Measurements from ENCODE around the gene SOX2. TPM values are rescaled to one million over a fixed set of nuclear protein-coding genes. Genes with fewer than 3 reads are reported as not detected.
A peak's percentile ranks its signal among the peaks of the same experiment; 100 is the strongest.

SOX2 gene
- total RNA-seq, 4 donors from 2014 or later, result 0.57 to 0.67 TPM; not detected in 2

DNA sequence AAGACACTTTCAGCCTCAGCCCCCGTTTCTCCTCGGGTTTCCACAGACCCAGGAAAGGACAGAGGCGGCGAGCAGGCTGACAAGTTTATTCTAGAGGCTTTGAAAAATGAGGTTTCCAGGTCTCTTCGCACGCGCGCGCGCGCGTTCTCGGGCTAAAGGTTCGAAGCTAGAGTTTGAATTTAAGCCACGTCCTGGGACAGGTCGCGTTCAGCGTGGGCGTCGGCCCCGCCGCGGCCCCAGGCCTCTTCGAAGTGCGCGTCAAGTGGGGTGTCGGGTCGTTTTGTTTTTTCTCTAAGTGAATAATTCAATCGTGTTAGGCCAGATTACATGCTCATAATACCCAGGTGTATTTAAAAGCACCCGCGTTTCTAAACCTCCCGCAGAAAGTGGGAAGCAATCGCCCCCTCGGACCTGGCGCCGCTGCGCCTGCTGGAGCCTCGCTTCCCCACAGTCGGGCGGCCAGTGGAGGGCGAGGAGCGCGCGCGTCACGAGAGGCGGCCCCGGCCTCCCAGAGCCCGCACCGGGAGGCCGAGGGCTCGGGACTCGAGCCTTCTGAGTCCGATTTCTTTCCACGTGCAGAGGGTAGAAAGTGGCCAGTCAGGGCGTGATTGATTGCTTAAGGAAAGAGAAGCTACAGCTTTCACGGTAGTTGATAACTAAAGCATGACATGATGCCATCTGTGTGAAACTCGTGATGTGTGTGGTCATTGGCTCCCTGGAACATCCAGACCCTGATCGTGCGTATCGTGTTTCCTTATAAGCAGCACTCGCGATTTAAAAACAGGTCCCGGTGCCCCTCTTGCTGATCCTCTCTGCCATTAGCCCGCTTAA is 15.8 kb upstream of the SOX2 start:
- no peaks in the 10 kb centered on the region for H3K36me3 ChIP-seq
- H3K4me3 ChIP-seq, result peak overlapping the region; percentile 3 to 51 (median 40)
- TF ChIP-seq POLR2A (IDR thresholded peaks at IDR 0.05) (no peak), CTCF (IDR thresholded peaks at IDR 0.05) (no peak)
- H3K9me3 ChIP-seq, result no peaks in the 10 kb centered on the region
- no peak for DNase-seq
- H3K27ac ChIP-seq, result no peak overlapping the region
- peaks cover 0 to 24% of the 10 kb centered on the region in 2 donors for H3K27me3 ChIP-seq
- H3K4me1 ChIP-seq, result peaks cover 0 to 20% (median 5%) of the 10 kb centered on the region in 4 donors

GRCh38 chr3:181696626-181697230 is 15.0 kb upstream of the SOX2 start:
- H3K9me3 ChIP-seq, result no peaks in the 10 kb centered on the region
- peaks cover 0 to 33% of the 10 kb centered on the region in 2 donors for H3K27me3 ChIP-seq
- H3K4me1 ChIP-seq, result peaks cover 0 to 22% (median 5%) of the 10 kb centered on the region in 4 donors
- no peak overlapping the region for H3K4me3 ChIP-seq
- no peaks in the 10 kb centered on the region for H3K36me3 ChIP-seq
- TF ChIP-seq CTCF (IDR thresholded peaks at IDR 0.05), result no peak
- no peak for TF ChIP-seq POLR2A (IDR thresholded peaks at IDR 0.05)
- H3K27ac ChIP-seq, result no peak overlapping the region
- no peak for DNase-seq

DNA sequence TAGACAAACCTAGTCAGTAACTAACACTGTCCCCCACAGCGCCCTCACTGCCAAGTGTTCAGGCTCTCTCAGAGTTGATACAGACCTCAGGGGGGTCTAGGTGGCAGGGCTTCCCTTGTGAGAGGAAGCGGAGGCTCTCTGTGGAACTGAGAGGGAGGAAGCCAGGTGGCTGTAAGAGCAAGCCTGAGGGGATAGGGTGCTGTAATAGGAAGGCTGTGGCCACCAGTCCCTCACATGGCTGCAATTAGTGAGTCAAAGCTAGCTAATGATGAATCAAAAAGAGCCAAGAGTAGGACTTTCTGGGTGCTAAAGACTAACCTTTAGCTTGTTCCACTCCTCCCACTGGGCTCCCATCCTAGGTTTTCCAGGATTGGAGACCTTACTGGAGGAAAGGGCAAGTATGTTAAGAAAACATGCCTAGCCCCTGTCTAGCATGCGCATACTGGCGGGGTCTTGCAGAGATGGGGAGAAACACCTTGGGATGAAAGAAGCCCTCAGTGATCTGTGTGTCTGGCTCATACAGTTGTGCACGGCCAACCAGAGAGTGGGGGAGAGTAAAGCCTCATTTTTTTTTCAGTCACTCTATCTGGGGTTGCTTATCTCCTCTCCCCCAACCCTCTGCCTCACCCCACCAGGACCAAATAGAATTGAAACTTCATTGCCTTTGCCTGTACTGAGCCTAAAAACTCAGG is 13.3 kb upstream of the SOX2 start:
- Histone ChIP-seq H3K4me3 (no peak overlapping the region), H3K9me3 (no peaks in the 10 kb centered on the region), H3K36me3 (no peaks in the 10 kb centered on the region), H3K27ac (no peak overlapping the region), H3K4me1 (peaks cover 0 to 27% (median 5%) of the 10 kb centered on the region in 4 donors), H3K27me3 (peaks cover 0 to 50% of the 10 kb centered on the region in 2 donors)
- DNase-seq, result no peak
- TF ChIP-seq POLR2A (IDR thresholded peaks at IDR 0.05) (no peak), CTCF (IDR thresholded peaks at IDR 0.05) (no peak)

DNA sequence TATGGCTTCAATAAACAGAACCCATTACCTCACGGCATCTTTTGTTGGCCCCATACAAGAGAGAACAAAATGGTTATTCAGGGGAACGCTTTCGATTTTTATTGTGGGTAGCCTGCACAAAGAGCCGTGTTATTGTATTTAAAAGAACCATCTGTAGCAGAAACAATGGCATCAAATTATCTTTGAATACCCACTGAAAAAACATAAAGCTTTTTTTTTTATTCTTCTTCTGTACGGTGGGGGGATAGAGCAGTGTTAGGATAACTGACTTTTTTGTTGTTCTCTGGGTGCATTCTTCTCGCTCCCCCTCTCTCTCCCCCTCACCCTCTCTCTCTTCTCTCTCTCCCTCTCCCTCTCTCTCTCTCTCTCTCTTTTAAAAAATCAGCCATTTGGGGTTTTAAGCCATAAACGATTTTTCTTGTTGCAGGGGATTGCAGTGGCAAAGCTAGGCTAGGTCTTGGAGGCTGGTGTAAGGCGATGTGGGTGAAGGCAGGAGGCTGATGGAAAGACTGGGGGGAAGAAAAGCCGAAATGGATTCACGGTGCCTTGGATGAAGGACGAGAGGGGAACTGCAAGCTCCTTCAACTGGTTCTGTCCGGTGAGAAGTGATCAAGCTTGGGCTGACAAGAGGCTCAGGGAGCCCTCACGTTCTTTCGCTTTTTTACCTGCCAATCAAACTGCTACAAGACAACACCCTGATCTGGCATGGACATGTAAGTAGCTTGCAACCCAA is 12.4 kb upstream of the SOX2 start:
- no peak overlapping the region for H3K4me3 ChIP-seq
- DNase-seq, result no peak
- H3K36me3 ChIP-seq, result no peaks in the 10 kb centered on the region
- H3K9me3 ChIP-seq, result no peaks in the 10 kb centered on the region
- H3K4me1 ChIP-seq, result peaks cover 0 to 34% (median 5%) of the 10 kb centered on the region in 4 donors
- peaks cover 0 to 59% of the 10 kb centered on the region in 2 donors for H3K27me3 ChIP-seq
- no peak overlapping the region for H3K27ac ChIP-seq
- no peak for TF ChIP-seq POLR2A (IDR thresholded peaks at IDR 0.05)
- TF ChIP-seq CTCF (IDR thresholded peaks at IDR 0.05), result no peak
